ENCODE measurements around the gene SLC35F2.

Gene SLC35F2

GRCh38 chr11:107824668-107825369 lies 33.8 kb downstream of the SLC35F2 start:
- no peak overlapping the region for H3K4me3 ChIP-seq (replicated peaks in 1 of 2; ENCODE audit: low read depth in 2 of 2, low read length in 2 of 2)
- DNase-seq (ENCODE audit: low read depth in 2 of 2), result no peak
- no peak for TF ChIP-seq CTCF (IDR thresholded peaks at IDR 0.05; ENCODE audit: low read depth, low read length)

DNA sequence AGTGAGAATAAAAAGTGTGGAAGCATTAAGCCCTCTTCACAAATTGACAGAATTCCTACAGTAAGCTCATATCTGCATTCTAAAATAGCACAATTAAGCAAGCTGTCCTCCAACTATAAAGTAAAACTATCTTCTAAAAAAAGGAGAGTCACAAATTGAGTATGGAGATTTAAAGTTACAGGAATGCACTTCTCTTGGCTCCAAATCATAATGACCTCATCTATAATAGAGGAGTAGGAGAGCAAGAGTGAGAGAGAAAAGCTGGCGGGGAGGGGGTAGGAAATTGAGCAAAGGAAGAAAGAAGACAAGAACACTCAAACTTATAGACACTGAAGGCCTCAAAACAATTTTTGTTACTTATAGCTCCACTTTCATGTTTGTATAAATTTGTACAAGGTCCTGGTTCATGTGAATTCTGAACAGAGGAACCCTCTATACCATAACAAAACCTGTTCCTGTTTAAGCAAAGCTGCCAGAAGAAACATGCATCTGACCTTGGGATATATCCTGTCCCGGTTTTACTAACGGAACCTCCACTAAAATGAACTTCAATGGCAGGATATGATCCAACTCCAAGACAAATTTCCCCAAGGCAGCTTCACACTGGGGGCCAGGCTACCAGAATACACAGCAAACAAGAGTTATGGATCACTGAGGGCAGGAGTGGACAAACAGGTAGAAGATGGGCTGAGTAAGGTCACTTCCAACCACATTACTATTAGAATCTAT lies 37.2 kb downstream of the SLC35F2 start:
- TF ChIP-seq CTCF (IDR thresholded peaks at IDR 0.05; ENCODE audit: low read depth, low read length), result no peak
- no peak overlapping the region for H3K4me3 ChIP-seq (replicated peaks in 1 of 2; ENCODE audit: low read depth in 2 of 2, low read length in 2 of 2)
- DNase-seq (ENCODE audit: low read depth in 2 of 2), result peak; percentile 32 to 41

- peak; percentile 17 to 51 for DNase-seq (ENCODE audit: low read depth in 2 of 2)
- TF ChIP-seq CTCF (IDR thresholded peaks at IDR 0.05; ENCODE audit: low read depth, low read length), result no peak
Observed at GRCh38 chr11:107819361-107820014, 39.1 kb downstream of the SLC35F2 start.

GRCh38 chr11:107818491-107818890 lies 40.1 kb downstream of the SLC35F2 start:
- H3K4me3 ChIP-seq (replicated peaks in 1 of 2; ENCODE audit: low read depth in 2 of 2, low read length in 2 of 2), result no peak overlapping the region
- no peak for TF ChIP-seq CTCF (IDR thresholded peaks at IDR 0.05; ENCODE audit: low read depth, low read length)
- DNase-seq (ENCODE audit: low read depth in 2 of 2), result no peak

More at GRCh38 chr11:107819361-107820014, 39.1 kb downstream of the SLC35F2 start:
- no peak overlapping the region for H3K4me3 ChIP-seq (replicated peaks in 1 of 2; ENCODE audit: low read depth in 2 of 2, low read length in 2 of 2)

- no peak for TF ChIP-seq CTCF (IDR thresholded peaks at IDR 0.05; ENCODE audit: low read depth, low read length)
- H3K4me3 ChIP-seq (replicated peaks in 1 of 2; ENCODE audit: low read depth in 2 of 2, low read length in 2 of 2), result no peak overlapping the region
- DNase-seq (ENCODE audit: low read depth in 2 of 2), result no peak
Observed at GRCh38 chr11:107816028-107816427, 42.6 kb downstream of the SLC35F2 start.

- DNase-seq (ENCODE audit: low read depth in 2 of 2), result no peak
- no peak overlapping the region for H3K4me3 ChIP-seq (replicated peaks in 1 of 2; ENCODE audit: low read depth in 2 of 2, low read length in 2 of 2)
- no peak for TF ChIP-seq CTCF (IDR thresholded peaks at IDR 0.05; ENCODE audit: low read depth, low read length)
Observed at GRCh38 chr11:107810875-107811274, 47.7 kb downstream of the SLC35F2 start.
